HG03354 (cell line): ENCODE results near the gene EIF1AD.
A peak's percentile ranks its signal among the peaks of the same experiment; 100 is the strongest.
"Not testable (repeated sequence)": the region's sequence is repeated elsewhere in the genome, so short reads cannot be mapped to it uniquely, and the experiment has no call there.

Experiments
- ATAC-seq: cut with Tn5 transposase; IDR thresholded peaks from one replicate; pipeline ENCODE4 v1.9.1; 2021; ENCODE audit warnings: mild to moderate bottlenecking; ENCODE audit not compliant: unreplicated experiment, poor library complexity, severe bottlenecking

EIF1AD gene

GRCh38 chr11:65976216-65977176 lies 25.5 kb downstream of the EIF1AD start:
- no peak for ATAC-seq

DNA sequence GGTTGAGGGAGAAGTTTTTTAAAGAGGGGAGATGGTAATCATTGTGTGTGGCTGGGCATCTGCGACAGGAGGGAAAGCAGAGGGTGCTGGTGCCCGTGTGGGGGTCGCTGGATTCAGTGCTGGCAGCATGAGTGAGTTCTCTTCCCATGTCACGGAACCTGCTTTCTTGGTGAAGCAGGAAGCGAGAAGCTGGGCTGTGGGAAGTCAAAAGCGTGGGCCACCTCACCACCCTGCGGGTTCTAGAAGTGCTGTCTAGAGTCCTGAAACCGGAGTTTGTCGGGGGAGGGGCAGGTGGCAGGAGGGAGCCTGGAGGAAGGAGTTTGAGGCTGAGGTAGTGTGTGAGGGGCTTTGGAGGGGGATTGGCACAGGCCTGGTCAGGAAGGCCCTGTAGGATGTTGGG lies 26.2 kb downstream of the EIF1AD start:
- no peak for ATAC-seq

GRCh38 chr11:65973439-65974110 lies 28.4 kb downstream of the EIF1AD start:
- ATAC-seq = no peak

DNA sequence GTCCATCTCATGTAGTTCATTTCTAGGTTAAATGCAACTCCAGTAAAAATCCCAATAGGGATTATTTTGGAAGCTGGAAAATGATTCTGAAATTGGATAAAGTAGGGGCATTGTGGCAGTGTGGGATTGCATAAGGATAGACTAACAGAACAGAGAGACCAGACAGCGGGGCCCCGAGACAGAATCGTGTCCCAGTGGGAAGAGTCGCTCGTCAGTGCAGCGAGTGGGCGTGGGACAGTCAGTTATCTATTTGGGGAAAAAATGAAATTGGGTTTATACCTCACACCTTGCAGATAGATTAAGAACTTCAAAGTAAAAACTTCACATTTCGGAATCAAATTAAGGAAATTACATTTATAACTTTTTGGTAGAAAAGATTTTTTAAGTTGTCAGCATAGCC lies 29.8 kb downstream of the EIF1AD start:
- ATAC-seq = no peak

- no peak for ATAC-seq
These were observed 33.1 kb downstream of the EIF1AD start for GRCh38 chr11:65968600-65969482.

- no peak for ATAC-seq
These were observed 34.5 kb downstream of the EIF1AD start for GRCh38 chr11:65967329-65967934.

DNA sequence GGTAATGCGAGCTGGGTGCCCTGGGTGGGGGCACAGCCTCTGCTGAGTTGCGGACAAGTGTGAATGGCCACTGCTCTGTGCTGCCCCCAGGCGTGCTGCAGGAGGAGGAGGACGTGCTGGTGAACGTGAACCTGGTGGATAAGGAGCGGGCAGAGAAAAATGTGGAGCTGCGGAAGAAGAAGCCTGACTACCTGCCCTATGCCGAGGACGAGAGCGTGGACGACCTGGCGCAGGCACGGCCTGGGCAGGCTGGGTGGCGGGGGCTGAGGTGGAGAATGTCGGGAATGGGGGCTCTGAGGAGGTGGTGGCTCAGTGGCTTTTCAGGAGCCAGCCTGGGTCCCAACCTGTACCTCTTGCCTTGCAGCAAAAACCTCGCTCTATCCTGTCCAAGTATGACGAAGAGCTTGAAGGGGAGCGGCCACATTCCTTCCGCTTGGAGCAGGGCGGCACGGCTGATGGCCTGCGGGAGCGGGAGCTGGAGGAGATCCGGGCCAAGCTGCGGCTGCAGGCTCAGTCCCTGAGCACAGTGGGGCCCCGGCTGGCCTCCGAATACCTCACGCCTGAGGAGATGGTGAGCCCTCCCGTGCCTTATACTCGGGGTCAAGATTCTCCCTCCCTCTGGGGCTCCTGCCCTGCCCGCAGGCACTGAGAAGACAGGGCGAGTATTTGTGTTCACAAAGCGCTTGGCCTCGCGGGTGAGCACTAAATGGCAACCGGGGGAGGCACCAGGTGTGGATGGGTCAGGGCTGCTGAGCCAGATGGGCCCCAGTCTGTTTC lies 35.8 kb downstream of the EIF1AD start:
- no peak for ATAC-seq

GRCh38 chr11:65964906-65965305 lies 37.1 kb downstream of the EIF1AD start:
- ATAC-seq = no peak

DNA sequence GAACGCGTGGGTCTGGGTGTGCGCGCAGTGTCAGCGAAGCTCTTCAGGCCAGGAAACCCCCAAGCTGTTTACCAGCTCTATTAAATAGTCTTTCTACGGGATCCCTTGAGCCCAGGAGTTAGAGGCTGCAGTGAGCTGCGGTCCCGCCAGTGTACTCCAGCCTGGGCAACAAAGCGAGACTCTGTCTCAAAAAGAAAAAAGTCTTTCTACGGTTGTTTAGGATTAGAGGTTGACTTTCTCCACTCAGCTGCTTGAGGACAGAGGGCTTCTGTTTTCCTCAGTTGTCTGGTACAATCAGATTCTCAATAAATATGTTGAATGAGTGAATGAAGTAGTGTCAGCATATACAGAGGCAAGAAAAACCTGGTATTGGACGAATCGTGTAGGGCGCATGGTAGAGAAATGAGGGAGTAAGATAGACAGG lies 39.8 kb downstream of the EIF1AD start:
- ATAC-seq = no peak

DNA sequence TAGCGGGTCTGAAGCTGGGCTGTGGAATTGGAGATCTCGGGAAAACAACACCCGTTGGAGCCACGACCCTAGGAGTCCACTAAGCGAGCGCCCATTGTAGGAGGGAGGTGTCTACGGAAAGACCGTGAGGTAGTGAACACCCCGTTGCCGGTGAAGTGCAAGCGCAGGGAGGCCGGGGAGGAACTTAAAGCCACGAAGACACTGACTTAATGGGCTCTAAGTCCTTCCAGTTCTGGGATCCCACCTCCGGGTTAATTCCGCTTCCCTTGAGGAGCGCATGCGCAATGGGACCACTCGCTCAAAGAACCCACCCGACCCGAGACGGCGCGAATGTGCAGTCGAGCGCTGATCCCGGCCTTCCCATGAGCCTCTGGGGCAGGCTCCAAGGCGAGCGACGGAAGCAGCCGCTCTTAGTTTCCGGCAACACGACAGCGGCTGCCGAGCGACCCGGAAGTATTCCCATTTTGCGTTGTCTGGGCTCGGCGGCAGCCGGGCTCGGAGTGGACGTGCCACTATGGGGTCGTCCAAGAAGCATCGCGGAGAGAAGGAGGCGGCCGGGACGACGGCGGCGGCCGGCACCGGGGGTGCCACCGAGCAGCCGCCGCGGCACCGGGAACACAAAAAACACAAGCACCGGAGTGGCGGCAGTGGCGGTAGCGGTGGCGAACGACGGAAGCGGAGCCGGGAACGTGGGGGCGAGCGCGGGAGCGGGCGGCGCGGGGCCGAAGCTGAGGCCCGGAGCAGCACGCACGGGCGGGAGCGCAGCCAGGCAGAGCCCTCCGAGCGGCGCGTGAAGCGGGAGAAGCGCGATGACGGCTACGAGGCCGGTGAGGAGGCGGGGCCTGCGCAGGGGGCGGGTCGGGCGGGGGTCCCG lies 40.5 kb downstream of the EIF1AD start, which contains the start of gene SART1:
Gene SART1 (plus strand): TSS at position 468 of the 874 bp plus-strand sequence. CDS start 47 bp downstream, at position 515.
- peak; percentile 84 for ATAC-seq

DNA sequence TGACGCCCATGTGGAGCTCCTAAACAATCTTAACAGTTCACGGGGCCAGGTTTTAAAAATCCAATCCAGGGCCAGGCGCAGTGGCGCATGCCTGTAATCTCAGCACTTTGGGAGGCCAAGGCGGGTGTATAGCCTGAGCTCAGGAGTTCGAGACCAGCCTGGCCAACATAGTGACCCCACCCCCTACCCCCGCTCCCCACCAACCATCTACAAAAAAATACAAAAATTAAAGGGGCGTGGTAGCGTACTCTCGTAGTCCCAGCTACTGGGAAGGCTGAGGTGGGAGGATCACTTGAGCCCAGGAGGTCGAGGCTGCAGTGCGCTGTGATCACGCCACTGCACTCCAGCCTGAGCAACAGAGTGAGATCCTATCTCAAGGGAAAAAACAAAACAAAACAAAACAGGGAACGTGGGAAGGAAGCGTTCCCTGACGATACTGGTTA lies 41.1 kb downstream of the EIF1AD start:
- ATAC-seq = no peak

DNA sequence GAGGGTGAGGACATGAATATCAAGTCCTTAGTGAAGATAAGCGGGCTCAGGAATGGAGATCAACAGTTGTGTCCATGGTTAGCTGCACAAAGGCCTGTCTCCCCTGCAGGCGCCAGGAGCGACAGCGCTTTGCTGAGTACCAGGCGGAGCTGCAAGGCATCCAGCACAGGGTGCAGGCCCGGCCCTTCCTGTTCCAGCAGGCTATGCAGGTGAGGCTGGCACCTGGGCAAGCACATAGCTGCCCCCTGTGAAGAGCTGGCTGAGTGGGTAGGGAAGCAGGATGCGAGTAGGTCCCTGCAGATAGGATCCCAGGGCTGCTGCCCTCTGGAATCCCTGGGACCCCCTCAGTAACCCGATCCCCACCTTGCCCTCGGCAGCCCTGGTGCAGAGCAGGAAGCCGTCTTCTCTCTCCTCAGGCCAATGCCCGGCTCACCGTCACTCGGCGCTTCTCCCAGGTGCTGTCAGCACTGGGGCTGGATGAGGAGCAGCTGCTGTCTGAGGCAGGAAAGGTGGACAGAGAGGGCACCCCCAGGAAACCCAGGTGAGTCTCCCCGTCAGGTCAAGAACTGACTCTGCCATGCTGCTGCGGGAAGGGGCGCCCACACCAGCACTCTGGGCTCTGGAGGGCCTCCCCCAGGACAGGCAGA lies 43.1 kb downstream of the EIF1AD start:
- no peak for ATAC-seq

GRCh38 chr11:65958291-65958690 lies 43.7 kb downstream of the EIF1AD start:
- ATAC-seq = no peak

- no peak for ATAC-seq
These were observed 47.2 kb downstream of the EIF1AD start for GRCh38 chr11:65954771-65955170.

DNA sequence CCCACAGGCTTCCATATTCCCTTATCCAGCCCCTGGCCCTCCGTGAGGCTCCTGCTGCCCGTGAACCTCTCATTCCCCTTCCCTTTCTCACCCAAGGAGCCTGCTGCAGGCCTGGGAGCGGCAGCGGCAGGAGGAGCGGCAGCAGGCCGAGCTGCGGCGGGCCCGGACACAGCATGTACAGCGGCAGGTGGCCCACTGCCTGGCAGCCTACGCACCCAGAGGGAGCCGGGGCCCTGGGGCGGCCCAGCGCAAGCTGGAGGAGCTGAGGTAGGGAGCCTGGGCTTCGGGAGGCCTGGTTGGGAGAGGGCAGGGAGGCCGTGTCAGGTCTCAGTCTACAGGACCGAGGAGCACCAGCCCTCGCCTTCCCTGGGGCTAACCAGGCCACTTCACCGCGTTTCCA lies 48.5 kb downstream of the EIF1AD start:
- no peak for ATAC-seq

- ATAC-seq = no peak
These were observed 49.9 kb downstream of the EIF1AD start for GRCh38 chr11:65952052-65952521.

GRCh38 chr11:65951641-65952040 lies 50.3 kb downstream of the EIF1AD start:
- not testable (repeated sequence) for ATAC-seq
